ENCODE measurements around the gene TLK1.

The TLK1 gene

DNA sequence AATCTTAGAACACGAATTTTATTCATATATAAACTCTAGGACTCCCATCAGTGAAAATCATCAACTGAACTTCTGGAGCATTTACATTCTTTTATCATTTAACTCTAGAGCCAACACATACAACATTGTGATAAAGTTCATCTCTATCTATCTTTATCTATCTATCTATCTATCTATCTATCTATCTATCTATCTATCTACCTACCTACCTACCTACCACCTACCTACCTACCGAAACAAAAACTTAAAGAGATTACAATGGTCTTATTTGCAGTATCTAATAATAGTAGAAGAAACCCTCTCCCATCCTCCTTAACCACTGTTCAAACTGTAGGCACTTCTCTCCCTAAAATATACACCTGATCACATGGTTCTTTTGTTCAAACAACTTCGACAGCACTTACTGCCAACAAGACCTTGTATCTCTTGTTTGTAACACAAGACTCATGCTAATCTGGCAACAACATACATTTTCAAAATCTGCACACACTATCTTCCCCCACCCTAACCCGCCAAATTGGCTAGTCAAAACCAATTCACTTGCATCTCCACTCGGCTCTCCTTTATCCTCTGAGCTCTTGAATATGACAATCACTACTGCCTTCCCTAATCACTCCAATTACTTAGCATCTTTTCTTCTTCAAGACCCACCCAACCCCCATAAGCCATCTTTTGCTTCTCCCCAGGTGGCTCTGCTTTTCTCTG is 162.6 kb downstream of the TLK1 start:
- DNase-seq (ENCODE audit: low spot score), result no peak

DNA sequence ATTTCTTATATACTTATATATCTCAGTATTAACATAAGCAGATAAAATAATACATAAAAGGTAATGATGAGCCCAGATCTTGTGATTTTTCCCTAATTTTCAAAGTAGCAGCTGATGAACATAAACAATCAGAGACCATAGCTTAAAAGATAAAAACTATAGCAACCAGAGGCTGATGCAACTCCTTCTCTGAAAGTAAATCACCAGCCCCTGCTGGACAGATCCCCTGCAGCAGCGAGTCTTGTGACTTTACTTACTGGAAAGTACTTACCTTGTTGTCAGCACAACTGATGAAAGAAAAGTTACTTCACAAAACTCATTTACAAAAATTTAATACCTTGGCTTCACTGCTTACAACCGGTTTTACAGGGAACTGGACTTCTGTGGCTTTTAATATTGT is 164.4 kb downstream of the TLK1 start:
- DNase-seq (ENCODE audit: low spot score), result no peak

DNA sequence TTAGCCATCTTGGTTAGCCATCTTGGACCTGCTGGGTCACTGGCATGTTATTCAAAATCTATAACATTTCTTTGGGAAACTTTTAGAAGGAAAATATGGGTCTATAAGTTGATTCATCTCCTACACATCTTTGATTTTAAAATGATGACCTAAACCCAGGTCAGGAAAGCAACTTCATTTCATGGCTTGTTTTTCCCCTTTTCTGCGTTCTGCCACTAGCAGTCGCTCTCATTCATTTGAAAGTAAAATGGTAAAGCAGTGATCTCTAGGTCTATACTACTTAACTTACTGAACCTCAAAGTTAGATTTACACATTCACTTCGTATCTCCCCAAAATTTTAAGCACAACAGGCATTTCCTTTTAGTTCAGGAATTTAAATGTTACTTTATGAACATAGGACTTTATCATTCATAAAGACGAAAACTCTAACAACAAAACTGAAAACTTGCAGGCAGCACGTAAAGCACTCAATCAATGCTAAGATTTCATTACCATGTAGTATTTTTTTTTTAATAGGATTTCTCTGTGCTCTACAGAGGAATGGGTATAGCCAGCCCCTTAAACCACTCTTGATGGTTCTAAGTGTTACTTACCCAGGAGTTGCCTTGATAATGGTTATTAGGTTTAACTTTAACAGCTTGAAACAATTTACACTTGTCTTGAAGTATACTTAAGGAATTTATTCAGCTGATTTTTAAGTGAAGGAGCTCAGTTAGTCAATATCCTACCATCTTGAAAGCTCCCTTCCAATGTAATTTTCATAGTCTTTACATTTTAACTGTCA is 169.1 kb downstream of the TLK1 start:
- no peak for DNase-seq (ENCODE audit: low spot score)

DNA sequence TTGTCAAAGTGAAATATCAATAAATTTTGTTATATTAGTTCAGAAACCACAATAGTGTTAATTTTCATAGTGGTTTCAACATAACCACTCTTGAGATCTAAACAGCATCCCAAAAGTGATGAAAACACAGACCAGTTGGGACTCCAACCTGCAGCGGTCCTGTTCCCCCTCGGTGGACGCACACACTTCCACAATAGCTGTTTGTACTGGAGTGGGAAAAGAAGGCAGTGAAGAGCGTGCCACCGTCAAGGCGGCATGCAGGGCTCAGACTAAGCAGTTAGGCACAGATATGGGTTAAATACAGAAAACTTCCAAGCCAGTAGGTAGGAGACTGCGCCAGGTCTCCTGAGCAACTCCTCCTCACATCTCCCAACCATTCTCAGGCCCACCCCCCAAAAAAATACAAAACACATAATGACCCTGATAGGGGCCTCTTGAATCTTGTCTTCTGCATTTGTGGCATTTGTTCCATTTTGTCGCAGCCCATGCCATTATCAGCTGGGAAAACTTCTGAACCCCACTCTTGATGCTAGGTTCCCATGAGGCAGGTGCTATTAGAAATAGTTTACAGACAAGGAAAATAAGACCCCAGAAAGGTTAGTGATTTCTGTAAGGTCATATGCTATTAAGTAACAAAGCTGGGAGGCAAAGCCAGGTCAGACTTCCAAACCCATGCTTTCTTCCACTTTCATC is 174.0 kb downstream of the TLK1 start:
- no peak for DNase-seq (ENCODE audit: low spot score)

DNA sequence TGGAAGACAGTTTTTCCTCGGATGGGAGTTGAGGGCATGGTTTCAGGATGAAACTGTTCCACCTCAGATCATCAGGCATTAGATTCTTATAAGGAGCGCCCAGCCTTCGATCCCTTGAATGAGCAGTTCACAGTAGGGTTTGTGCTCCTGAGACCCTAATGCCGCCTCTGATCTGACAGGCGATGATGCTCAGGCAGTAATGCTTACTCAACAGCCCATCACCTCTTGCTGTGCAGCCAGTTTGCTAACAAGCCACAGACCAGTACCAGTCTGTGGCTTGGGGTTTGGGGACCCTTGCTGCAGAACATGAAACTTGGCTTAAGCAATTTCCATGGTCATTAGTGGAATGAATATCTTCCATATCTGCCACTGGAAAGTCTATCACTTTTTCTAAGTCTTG is 175.3 kb downstream of the TLK1 start:
- no peak for DNase-seq (ENCODE audit: low spot score)

DNA sequence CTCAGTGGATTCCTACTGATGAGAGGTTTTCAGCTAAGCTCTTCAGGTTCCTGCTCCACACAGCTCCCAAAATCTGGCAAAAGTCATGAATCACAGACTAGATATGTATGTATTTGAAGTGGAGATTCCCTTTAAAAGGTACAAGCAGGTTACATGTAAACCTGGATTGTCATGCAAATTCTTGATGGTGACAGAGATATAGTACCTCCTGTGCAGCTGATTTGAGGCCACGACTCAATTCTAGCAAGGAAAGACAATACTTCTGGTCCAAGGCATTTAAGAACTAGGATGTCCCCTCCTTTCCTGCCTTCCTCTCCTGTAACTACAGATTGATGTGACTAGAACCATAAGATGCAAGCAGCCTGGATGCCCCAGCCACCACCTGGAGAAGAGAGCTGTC is 176.6 kb downstream of the TLK1 start:
- no peak for DNase-seq (ENCODE audit: low spot score)

DNA sequence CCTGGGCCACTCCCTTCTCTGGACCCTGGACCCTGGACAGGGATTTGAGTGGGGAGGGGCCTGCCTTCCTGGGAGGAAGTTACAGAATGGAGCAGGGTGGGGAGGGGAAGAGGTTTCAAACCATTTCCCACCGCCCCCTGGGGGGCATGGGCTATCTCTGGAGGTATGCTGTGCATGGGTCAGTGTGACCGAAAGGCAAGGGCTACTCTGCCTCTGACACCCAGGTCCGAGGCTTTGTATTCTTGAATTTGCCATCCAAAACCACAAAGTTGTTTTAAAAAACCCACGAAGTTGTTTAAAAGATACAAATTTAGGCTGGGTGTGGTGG is 184.8 kb downstream of the TLK1 start:
- DNase-seq (ENCODE audit: low spot score), result no peak

DNA sequence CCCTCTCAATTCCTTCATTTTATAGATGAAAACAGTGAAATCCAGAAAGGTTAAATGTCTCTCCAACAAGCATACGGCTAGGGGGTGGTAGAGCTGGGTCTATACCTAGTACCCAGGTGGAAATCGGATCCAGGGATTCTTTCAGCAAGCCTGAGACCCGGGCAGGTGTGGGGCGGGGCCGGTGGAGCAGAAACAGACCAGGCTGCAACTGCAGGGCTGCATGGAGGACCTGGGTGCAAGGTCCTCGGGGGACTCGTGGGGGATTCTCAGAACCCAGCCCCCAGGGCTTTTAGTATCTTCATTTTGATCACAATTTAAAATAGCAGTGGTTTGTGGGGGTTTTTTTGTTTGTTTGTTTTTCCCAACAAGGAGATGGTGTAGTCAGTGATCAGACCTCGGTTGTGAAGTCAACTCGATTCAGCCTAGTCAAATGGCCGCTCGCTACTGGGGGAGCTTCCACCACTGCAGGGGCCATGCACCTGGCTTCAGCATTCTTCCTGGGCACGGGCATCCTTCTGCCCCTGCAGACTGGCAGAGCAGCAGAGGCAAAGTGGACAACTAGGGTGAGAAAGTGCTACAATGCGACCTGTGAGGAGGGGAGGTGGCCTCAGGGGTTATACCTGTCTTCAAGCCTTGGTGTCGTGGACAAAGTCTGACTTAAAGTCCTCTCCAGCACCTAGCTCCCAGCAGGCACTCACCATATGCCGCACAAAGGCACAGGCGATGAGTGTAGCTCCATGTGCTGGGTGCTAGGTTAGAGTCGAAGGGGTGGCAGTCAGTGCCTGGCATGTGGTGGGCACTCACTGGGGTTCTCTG is 185.4 kb downstream of the TLK1 start:
- no peak for DNase-seq (ENCODE audit: low spot score)

DNA sequence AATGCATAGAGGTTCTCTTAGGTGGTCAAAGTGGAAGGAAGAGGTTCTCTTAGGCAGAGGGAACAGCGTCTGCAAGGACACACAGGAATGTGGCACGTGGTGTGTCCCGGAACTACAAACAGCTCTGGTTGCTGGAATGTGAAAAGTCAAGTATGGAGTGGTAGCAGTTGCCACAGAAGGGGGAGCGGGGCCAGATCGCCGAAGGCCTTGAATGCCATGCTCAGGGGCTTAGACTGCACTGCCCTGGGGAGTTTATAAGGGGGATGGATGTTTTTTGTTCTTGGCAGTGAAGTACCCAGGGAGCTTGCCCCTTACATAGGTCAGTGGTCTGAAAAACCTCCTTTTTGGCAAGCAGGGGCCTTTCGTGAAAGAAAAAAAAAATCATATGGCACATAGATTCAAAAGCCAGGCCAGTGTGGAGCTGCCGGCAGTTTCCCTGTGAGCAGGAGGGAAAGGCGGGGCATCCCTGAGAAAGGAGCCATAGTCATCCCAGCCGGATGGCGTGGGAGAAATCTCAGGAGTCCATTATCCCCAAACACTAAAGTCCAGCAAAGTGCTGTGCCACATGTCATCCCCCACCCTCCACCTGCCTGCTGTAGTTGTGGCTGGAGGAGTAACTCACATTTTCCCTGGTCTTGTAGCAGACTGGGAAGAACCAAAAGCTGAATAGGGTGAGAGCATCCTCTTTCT is 186.2 kb downstream of the TLK1 start:
- DNase-seq (ENCODE audit: low spot score), result peak; percentile 61

DNA sequence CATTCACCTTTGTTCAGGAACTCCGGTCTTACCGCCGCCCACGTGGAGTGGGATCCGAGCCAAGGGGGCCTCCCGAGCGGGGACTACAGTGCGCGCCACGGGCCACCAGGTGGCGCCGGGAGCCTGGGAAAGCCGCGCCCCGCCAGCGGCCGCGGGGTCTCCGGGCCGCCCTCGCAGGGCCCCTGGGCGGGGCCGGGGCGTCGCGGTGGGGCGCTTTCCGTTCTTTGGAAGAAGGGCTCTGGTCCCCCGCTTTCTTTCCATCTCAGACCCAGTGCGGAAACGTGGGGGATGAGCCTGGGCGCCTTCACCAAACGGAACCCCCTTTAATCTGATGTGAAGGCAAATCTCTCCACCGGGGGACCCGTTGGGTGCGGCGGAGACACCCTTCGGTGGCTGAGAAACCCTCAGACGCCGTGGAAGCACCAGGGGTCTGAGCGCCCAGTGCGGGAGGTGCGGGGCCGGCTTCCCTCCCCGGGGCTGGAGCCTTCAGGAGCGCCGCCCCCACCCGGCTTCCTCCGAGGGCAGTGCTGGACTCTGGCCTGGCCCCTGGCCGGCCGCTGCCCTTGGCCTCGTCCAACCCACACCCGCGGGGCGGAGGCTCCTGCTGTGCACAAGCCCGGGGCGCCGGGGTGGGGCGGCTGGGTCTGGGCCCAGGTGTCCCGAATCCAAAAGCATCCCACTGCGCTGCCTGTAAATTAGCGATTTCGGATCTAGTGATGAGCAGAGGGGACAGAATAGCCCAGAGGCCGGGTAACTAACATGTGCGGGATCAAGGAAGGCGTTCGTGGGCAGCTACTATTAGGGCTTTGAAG is 187.0 kb downstream of the TLK1 start:
- DNase-seq (ENCODE audit: low spot score), result peak; percentile 99

DNA sequence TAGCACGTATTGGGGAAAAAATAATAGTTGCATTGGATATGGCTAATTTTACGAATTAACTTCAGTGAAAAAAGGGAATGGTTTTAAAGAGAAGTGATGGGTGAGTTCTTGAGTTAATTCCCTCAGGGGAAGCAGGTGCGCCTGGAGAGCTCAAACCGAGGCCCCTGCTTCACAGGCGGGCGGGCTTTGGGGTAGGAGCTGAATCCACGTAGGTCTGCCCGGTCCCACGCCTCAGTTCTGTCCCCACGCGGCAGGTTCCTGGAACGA is 187.5 kb downstream of the TLK1 start:
- no peak for DNase-seq (ENCODE audit: low spot score)

DNA sequence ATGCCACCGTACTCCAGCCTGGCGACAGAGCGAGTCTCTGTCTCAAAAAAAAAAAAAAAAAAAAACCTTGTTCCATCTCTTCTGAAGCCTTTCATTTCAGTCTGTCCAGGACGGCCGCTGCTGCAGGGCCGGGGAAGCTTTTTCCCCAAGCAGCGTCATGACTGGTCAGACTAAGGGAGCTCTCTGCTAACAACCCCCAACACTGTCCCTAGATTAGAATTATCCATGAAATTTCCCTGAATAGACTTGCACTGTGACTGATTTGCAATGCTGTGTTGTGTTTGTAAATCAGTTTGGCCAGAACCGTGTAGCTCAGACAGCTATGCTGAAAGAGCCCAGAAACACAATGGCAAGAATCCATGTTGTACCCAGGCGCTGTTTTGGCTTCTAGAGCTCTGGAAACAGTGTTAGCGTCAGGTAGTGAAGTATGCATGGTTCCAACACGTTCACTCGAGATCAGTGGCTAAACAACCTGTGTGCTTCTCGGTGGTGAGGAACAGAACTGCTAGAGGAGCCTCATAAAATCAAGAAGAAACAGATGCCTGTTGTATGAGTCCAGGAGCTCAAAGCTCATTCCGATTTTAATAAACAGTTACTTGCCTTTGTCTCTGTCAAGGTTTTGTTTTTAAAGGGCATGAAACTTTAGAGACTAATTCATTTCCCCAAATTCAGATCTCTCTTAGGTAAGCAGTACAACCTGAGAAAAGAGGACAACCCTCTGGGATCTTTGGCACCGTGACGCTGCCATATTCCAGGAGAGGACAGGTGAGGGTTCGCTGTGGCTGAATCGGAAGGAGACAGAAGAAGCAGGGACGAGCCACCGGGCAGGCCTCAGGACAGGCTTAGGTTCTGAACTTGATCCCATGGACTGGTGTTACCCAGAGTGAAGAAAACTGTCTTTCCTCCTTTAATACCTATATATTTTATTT is 188.1 kb downstream of the TLK1 start:
- DNase-seq (ENCODE audit: low spot score), result no peak

DNA sequence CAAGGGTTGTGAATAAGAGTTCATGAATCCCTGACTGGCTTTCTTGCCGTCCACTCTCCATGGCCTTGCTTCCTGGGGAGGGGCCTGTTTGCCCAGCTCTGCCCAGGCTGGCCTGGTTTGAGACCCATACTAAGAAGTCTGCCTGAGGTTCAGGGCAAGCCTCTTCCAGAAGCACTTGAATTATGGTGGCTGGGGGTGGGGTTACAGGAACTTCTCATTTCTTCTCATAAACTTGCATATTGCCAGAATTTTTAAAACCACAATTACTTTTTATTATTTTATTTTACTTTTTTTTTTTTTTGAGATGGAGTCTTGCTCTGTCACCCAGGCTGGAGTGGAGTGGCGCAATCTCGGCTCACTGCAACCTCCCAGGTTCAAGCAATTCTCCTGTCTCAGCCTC is 189.6 kb downstream of the TLK1 start:
- DNase-seq (ENCODE audit: low spot score), result no peak

DNA sequence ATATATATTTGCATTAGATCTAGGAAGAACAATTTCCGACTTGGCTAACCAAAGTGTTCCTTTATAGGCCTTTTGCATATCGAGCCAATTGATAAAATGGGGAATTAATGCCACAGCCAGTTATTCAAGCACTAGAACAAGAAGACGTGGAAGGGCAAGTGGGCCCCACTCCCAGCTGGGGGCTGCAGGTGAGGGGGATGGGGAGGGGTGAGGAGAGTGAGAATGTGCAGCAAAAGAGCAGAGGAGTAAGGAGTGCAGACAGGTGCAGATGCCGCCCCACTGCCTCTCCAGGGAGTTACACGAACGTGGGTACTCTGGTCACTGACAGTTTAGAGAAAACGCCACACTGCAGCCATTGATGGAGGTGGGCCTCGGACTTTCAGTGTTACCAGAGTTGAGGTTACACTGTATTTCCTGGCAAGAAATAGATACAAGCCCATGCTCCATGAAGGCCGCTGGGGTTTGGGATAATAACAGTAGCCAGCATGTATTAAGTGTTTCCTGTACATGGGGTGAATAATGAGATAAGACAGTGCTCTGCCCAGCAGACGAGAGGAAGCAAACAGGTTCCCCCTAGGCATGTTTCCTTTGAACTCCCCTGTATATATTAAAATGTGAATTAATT is 190.7 kb downstream of the TLK1 start:
- DNase-seq (ENCODE audit: low spot score), result no peak

DNA sequence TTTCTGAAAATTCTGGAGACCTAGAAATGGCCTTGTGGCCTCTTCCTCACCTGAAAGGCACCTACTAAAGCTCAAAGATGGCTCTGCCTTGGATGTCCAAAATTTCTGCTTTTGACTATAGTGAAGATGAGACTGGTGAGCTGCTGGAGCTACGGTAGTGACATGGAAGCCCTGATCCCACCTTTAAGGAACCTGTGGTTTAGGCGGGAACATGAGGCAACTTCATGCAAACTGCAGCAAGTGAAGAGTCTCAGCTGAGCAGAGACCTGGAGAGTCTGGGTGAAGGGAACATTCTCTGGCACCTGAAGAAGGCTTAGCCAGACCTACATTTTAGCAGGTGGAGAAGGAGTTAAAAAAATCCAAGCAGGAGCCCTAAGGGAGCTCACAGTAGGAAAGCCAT is 191.7 kb downstream of the TLK1 start:
- no peak for DNase-seq (ENCODE audit: low spot score)

DNA sequence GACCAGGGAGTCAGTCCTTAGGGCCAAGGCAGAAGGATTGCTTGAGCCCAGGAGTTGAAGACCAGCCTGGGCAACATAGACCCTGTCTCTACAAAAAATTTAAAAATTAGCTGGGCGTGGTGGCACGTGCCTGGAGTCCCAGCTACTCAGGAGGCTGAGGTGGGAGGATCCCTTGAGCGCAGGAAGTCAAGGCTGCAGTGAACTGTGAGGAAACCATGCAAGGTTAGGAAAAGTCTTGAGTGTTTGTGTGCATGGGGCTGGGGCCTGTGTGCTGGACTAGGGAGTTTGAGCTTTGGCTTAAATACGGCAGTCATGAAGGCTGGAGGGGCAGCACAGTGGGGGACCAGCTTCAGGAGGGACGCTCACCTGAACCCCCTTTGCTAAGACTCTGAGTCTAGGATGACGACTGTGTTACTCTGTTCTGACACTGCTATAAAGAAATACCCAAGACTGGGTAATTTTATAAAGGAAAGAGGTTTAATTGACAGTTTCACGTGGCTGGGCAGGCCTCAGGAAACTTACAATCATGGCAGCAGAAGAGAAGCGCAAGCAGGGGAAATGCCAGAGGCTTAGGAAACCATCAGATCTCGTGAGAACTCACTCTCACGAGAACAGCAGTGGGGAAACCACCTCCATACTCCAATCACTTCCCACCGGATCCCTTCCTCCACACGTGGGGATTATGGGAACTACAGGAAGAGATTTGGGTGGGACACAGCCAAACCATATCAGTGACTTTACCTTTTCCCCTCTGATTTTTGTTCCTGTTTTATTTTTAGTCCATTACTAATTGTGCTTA is 192.3 kb downstream of the TLK1 start:
- no peak for DNase-seq (ENCODE audit: low spot score)

DNA sequence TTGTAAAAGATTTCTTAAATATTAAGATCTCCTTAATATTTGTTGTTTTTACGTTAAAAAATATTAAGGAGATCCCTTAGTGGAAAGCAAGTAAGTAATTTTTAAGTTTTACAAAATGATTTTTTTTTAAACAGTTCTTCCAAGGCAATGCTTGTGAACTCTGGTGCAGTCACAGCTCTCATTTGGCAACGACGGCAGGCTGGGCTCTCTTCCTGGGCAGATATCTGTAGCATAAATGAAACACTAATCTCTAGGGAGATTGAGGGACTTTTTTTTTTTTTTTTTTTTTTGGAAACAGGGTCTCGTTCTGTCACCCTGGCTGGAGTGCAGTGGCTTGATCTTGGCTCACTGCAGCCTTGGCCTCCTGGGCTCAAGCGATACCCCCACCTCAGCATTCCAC is 193.1 kb downstream of the TLK1 start:
- no peak for DNase-seq (ENCODE audit: low spot score)

DNA sequence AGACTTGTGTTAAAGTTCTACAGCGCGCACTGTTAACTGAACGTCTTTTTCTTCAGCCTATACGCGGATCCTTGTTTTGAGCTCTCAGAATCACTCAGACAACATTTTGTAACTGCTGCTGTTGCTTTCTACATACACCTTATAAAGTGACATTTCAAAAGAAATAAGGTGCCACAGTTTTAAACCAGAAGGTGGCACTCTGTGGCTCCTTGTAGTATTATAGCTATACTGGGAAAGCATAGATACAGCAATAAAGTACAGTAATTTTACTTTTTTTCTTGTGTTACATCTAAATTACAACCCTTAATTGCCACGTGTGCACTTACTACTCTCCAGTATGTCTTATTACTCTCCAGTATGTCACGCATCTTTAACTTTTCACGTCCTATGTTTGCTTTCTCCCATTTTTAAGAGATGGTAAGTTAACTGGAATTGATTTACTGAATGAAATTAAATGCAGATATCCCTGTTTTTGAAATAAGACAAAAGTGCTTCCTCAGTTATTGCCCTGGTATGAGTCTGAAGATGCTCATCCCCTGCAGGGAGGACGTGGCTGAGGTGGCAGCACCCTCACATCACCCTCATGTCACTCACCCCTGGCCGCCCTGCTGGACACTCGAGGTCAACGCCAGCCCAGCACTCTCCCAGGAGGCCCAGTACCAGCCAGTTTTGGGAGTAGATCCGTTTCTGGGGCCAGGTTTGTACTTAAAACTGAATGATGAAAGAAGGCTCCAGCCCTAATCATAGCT is 193.9 kb downstream of the TLK1 start:
- DNase-seq (ENCODE audit: low spot score), result no peak

All from AG20443 (cell line).